H1 (cell line): ENCODE results near the gene DAAM1. TPM values are rescaled to one million over a fixed set of nuclear protein-coding genes. Genes with fewer than 3 reads are reported as not detected.

ENCODE experiments used
- NANOG ChIP-seq: IDR thresholded peaks from 2 replicates; pipeline ENCODE4 v1.6.1; 2011; ENCODE audit warnings: low read length, low read depth, mild to moderate bottlenecking, inconsistent platforms; ENCODE audit not compliant: insufficient read depth, poor library complexity, severe bottlenecking
- polyA plus RNA-seq, 7 experiments: library from polyadenylated mRNA; depleted of rRNA in 3 of 7; stranded (reverse) in 5 of 7; unstranded in 2 of 7; fragments of >200 nt in 5 of 7; fragments of 200-250 nt in 2 of 7; gene quantifications; 1 replicate in 5 of 7; 2 replicates in 1 of 7; 4 replicates in 1 of 7; pipeline versions ENCODE4 v1.2.1 to v1.2.3, GENCODE V29; 2011 to 2013; ENCODE audit warnings: missing spikeins in 2 of 7, mixed read lengths in 2 of 7
- total RNA-seq: library from RNA; stranded (reverse); fragmentation: NEBNext Ultra II Directional; extraction: Animal tissue kit (Norgen Biotek cat#: 25700); gene quantifications from 2 replicates; pipeline ENCODE4 v1.2.1, GENCODE V29; 2021

The DAAM1 gene
- total and polyA plus RNA-seq, 2 of the 8 experiments (the other 6 are each of a cell fraction or from before 2014, with no cell fraction given), result 5.0 to 44.9 TPM

DNA sequence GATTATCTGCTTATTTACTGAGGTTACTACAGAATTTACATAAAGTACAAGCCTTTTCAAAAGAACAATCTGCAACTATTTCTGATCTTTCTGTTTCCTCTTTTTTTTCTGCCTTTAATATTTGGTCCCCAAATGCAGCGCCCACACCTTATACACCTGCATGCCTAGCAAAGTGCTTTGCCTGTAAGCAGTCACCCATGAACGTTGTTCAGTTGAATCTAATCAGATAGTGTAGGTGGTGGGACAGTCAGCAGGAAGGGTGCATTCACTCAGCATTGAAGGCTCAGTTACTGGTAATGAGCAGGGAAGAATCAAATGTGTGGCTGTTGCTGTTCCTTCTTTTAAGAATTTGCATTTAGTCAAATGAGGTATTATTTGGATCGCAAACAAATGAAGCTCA lies 168.3 kb downstream of the DAAM1 start (continued):
- TF ChIP-seq NANOG, result no peak
- TF ChIP-seq, all 59 proteins: peak for 0
